HG02571 (cell line): ENCODE data around the gene ESCO1.

Source experiments
- ATAC-seq: cut with Tn5 transposase; IDR thresholded peaks from one replicate; pipeline ENCODE4 v1.9.1; 2021; ENCODE audit warnings: mild to moderate bottlenecking, moderate library complexity; ENCODE audit not compliant: unreplicated experiment

The ESCO1 gene

DNA sequence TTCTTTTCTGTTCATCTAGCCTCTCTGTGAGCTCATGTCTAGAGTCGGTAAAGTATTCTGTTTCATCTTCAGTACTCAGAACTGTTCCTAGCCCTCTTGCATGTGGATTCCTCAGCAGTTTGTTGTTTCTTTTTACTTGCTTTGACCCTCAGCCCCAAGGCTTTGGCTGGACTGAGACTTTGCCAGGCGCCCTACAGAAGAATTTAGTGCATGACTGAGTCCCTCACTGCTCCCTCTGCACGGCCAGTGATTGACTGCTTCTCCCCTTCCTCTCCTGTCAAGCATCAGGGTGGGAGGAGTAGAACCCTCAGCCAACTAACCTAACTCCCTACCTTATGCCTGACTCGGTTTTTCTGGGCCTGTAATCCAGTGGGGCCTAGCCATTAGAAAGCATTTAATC is 109.8 kb downstream of the ESCO1 start:
- ATAC-seq, result no peak

DNA sequence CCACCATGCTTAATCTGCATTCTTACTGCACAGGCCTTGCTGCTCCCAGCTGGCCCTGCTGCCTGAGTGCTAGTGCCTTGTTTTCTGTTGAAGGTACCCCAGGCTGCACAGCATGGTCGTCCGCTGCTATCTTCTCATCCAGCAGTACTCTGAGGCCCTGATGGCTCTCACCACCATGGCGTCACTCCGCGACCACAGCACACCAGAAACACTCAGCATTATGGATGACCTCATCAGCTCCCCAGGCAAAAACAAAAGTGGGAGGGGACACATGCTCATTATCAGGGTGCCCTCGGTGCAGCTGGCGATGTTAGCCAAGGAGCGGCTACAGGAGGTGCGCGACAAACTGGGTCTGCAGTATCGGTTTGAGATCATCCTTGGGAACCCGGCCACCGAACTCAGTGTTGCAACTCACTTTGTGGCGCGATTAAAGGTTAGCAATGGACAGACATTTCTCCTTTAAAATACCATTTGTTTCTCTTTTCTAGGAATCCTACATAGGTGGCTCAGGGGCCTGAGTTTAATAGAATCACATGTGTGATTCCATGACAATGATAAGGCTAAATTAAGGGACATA is 110.5 kb downstream of the ESCO1 start:
- ATAC-seq, result no peak

DNA sequence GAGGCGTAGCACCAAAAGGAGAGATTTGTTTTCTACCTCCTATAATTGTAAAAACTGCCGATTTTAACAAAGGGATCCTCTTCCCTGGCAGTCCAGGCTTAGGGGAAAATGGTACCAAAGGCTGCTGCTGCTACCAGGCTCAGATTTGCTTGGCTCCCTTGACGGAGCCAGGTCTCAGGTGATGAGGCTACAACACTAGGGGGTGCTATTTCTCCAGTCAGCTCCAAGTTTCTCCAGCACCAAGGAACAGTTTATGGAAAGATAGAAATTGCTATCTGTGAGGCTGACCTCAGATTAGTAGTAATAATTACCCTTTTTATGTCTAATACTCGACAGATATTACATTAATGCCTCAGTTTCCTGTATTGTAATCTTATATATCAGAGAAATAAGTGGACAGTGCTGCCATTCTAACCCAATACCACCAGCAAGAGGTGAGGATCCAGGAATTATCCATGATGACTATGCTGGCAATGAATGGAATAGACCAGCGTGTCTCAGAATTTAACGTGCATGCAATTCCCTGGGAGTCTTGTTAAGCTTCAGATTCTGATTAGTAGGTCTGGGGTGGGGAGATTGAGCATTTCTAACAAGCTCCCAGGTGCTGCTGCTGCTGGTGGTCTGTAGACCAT is 111.3 kb downstream of the ESCO1 start:
- ATAC-seq, result no peak

- ATAC-seq, result no peak
These were observed 113.5 kb downstream of the ESCO1 start for GRCh38 chr18:21486905-21487437.

- ATAC-seq, result no peak
These were observed 115.5 kb downstream of the ESCO1 start for GRCh38 chr18:21484851-21485636.

- ATAC-seq, result no peak
These were observed 117.5 kb downstream of the ESCO1 start for GRCh38 chr18:21483051-21483450.

DNA sequence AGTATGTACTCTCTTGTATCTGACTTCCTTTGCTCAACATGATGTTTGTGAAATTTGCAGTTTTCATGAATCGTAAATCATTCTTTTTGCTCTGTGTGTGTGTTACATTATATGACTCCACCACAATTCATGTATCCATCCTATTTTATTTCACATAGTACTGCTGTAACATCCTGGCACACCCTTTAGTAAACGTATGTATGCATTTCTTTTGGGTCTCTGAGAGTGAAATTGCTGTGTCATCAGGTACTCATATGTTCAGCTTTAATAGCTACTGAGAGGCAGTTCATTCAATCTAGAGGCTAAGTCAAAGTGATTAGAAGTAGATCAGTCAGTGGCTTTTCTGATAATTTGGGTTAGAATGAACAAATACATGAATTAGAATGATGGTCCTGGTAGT is 118.8 kb downstream of the ESCO1 start:
- ATAC-seq, result no peak

- ATAC-seq, result no peak
These were observed 120.8 kb downstream of the ESCO1 start for GRCh38 chr18:21479721-21480120.
